Upper lobe of right lung (tissue), 1 donor: ENCODE results near the gene DNAI4. TPM values are rescaled to one million over a fixed set of nuclear protein-coding genes. Genes with fewer than 3 reads are reported as not detected.

ENCODE experiments used
- ATAC-seq: fragments of 200-7000 bp; cut with Tn5 transposase; one replicate; pipeline ENCODE4 v1.9.1; 2020; ENCODE audit warnings: mild to moderate bottlenecking, moderate library complexity
- DNase-seq: peaks from one replicate; pipeline ENCODE4 v3.0.0-alpha.2; 2020
- H3K27ac ChIP-seq: fragments of 200-600 bp; one replicate; pipeline ENCODE4 v1.8.0; 2022
- H3K27me3 ChIP-seq: fragments of 200-600 bp; one replicate; pipeline ENCODE4 v1.8.0; 2022; ENCODE audit warnings: mild to moderate bottlenecking
- H3K36me3 ChIP-seq: fragments of 200-600 bp; one replicate; pipeline ENCODE4 v1.8.0; 2022
- H3K4me1 ChIP-seq: fragments of 200-600 bp; one replicate; pipeline ENCODE4 v1.8.0; 2022
- H3K4me3 ChIP-seq: fragments of 200-600 bp; one replicate; pipeline ENCODE4 v1.8.0; 2022; ENCODE audit warnings: mild to moderate bottlenecking
- H3K9me3 ChIP-seq: fragments of 200-600 bp; one replicate; pipeline ENCODE4 v1.8.0; 2022
- CTCF ChIP-seq: fragments of 200-600 bp; IDR thresholded peaks from one replicate; pipeline ENCODE4 v1.8.0; 2022; ENCODE audit warnings: antibody characterized with exemption
- intact Hi-C: fragments of 100-400 bp; cut with DNase I; formaldehyde crosslinking; loops from one replicate; pipeline ENCODE4 v1.11.0; 2022
- total RNA-seq: library from RNA; stranded (reverse); fragmentation: NEBNext Ultra II Directional; extraction: Animal tissue kit (Norgen Biotek cat#: 25700); gene quantifications from one replicate; pipeline ENCODE4 v1.2.1, GENCODE V29; 2021
- donor health status: DM: no; HTN: yes; CAD: no; lungs with severe emphysema.

Gene DNAI4
- total RNA-seq, 1 donor from 2014 or later = 10.2 TPM

- no peak overlapping the region for H3K4me3 ChIP-seq
- H3K36me3 ChIP-seq = peaks cover 66% of the 10 kb centered on the region
- no peaks in the 10 kb centered on the region for H3K27me3 ChIP-seq
- no peak for DNase-seq
- peaks cover 7% of the 10 kb centered on the region for H3K4me1 ChIP-seq
- no peak for TF ChIP-seq CTCF
- no peak overlapping the region for H3K27ac ChIP-seq
- intact Hi-C loops = no loop called here
- no peaks in the 10 kb centered on the region for H3K9me3 ChIP-seq
- ATAC-seq = no peak
Measured at GRCh38 chr1:66947267-66947666, 22.6 kb upstream of the DNAI4 start.

DNA sequence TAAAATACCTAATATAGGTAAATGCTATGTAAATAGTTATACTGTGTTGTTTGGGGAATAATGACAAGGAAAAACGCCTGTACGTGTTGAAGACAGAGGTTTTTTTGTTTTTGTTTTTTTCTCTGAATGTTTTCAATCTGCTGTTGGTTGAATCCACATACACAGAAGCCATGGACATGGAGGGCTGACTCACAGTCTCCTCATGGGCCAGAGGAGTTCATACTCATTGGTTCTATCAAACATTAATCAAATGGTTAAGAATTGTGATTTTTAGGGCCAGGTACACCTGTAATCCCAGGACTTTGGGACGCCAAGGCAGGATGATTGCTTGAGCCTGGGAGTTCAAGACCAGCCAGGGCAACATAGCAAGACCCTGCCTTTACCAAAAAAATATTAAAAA, 20.7 kb upstream of the DNAI4 start:
- Histone ChIP-seq H3K9me3 (no peaks in the 10 kb centered on the region), H3K4me3 (no peak overlapping the region), H3K27me3 (no peaks in the 10 kb centered on the region), H3K27ac (no peak overlapping the region), H3K36me3 (peaks cover 54% of the 10 kb centered on the region), H3K4me1 (peaks cover 7% of the 10 kb centered on the region)
- no peak for DNase-seq
- intact Hi-C loops = no loop called here
- no peak for ATAC-seq
- no peak for TF ChIP-seq CTCF

GRCh38 chr1:66944330-66945274, 19.9 kb upstream of the DNAI4 start:
- no peak for TF ChIP-seq CTCF

GRCh38 chr1:66943361-66943969, 18.8 kb upstream of the DNAI4 start:
- peaks cover 37% of the 10 kb centered on the region for H3K36me3 ChIP-seq
- DNase-seq = no peak
- intact Hi-C loops = no loop called here
- no peak for ATAC-seq
- TF ChIP-seq CTCF = no peak
- peaks cover 12% of the 10 kb centered on the region for H3K4me1 ChIP-seq
- H3K27ac ChIP-seq = no peak overlapping the region
- no peak overlapping the region for H3K4me3 ChIP-seq
- H3K27me3 ChIP-seq = no peaks in the 10 kb centered on the region
- no peaks in the 10 kb centered on the region for H3K9me3 ChIP-seq

More at GRCh38 chr1:66944330-66945274, 19.9 kb upstream of the DNAI4 start:
- Histone ChIP-seq H3K9me3 (no peaks in the 10 kb centered on the region), H3K4me1 (peaks cover 7% of the 10 kb centered on the region), H3K36me3 (peaks cover 49% of the 10 kb centered on the region), H3K27me3 (no peaks in the 10 kb centered on the region), H3K4me3 (no peak overlapping the region), H3K27ac (peak overlapping the region; percentile 33)
- ATAC-seq (peak; percentile 67), DNase-seq (no peak)
- intact Hi-C loops = no loop called here

DNA sequence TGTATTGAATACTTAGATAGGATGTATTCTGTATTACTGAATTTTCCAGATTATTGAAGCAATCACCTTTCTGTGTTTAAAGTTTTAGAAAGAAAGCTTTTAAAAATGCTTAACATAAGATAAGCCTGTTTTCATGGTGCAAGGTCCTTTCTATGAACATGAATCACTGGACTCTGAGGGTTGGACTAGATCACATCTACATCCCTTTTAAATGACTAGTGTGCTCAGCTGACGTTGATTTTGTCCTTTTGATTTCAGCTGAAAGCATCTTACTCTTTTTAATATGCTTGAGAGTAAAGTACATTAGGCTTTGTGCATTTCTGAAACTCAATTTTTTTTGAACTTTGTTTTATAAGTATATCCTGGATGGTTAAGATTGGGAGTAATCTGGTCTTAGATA, 16.3 kb upstream of the DNAI4 start:
- Histone ChIP-seq H3K4me3 (no peak overlapping the region), H3K9me3 (no peaks in the 10 kb centered on the region), H3K36me3 (peaks cover 13% of the 10 kb centered on the region)

More for the DNA sequence above, 16.3 kb upstream of the DNAI4 start:
- ATAC-seq (no peak), DNase-seq (no peak)
- intact Hi-C loops = no loop called here
- H3K27ac ChIP-seq = no peak overlapping the region
- no peak for TF ChIP-seq CTCF
- H3K27me3 ChIP-seq = no peaks in the 10 kb centered on the region
- H3K4me1 ChIP-seq = peaks cover 15% of the 10 kb centered on the region
